ENCODE data around the gene KRT2. TPM values are rescaled to one million over a fixed set of nuclear protein-coding genes. Genes with fewer than 3 reads are reported as not detected.

The KRT2 gene
- total RNA-seq, 1 experiment from 2014 or later = not detected

- DNase-seq (ENCODE audit: low read depth) = no peak
Observed at GRCh38 chr12:52666471-52666870, 14.5 kb upstream of the KRT2 start.

- DNase-seq (ENCODE audit: low read depth) = no peak
Observed at GRCh38 chr12:52663420-52663819, 11.4 kb upstream of the KRT2 start.

- DNase-seq (ENCODE audit: low read depth) = no peak
Observed at GRCh38 chr12:52662918-52663229, 10.9 kb upstream of the KRT2 start.

GRCh38 chr12:52662093-52662917 is 10.3 kb upstream of the KRT2 start:
- DNase-seq (ENCODE audit: low read depth) = no peak

- DNase-seq (ENCODE audit: low read depth) = no peak
Observed at GRCh38 chr12:52661668-52662067, 9.7 kb upstream of the KRT2 start.

DNA sequence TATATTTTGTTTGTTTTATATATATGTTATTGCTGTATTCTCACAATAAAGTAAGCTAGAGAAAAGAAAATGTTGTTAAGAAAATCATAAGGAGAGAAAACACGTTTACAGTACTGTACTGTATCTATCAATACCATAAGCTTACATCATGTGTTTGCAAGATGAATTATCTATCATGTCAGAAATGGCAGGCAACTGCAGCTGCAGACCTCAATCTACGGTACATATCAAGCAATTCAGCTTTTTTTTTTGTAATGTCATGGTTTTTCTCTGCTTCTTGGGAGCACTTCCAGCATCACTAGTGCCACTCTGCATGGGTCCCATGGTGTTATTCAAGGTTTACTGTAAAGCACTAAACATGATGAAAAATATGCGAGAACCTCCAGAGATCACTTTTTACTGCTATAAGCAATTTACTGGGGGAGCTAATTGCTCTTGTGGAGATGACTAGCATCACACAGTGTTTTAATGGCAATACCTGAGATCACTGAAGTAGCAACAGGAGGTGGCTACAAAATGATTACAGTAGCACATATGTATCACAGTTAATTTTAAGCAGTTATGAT is 9.0 kb upstream of the KRT2 start:
- DNase-seq (ENCODE audit: low read depth) = no peak

GRCh38 chr12:52659951-52660350 is 7.9 kb upstream of the KRT2 start:
- no peak for DNase-seq (ENCODE audit: low read depth)

DNA sequence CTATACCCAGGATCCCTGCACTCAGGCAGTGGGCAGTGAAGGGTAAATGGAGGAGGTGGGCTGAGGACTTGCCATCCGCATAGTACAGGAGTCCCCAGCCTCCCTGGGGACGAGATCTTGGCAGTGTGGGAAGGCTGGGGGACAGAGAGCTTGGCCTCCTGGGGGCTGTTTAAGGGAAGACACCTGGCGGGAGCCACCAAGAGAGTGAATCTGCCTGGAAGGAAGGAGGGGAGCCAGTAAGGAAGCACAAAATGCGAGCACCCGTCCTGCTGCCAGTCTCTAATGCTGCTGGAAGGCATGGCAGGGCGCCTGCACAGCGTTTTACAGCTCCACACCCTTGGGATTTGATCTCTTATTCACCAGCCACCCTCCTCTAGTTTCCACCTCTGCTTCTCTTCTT is 7.4 kb upstream of the KRT2 start:
- DNase-seq (ENCODE audit: low read depth) = no peak

GRCh38 chr12:52658196-52658595 is 6.2 kb upstream of the KRT2 start:
- no peak for DNase-seq (ENCODE audit: low read depth)

DNA sequence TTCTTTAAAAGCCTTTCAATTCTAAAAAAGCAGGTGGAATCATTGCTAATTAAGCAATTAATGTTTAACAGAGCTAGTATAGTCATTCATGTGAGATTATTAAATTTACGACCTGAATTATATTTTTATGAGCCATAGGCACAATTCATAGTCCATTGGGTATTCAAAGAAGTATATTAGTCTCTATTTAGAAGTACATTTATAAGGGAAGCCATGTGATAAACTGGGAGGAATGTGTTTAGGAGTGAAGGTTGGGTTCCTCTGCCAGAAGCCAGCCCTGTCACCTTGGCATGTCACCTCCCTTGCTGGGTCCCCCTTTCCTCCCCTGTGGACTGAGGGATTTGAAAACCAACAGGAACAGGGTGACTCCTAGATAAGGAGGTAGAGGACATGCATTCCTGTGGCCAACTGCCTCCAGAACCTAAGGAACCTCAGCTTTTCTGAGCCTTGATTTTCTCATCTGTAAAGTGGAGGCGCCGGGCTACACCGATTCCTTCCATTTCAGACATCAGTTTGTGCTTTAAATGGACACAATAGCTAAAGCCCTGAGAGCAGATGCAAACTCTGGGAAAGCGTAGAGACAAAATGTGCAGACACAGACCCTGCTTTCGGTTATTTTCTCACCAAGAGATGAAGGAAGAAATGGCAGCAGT is 5.4 kb upstream of the KRT2 start:
- DNase-seq (ENCODE audit: low read depth) = no peak

GRCh38 chr12:52656616-52657015 is 4.6 kb upstream of the KRT2 start:
- DNase-seq (ENCODE audit: low read depth) = no peak

DNA sequence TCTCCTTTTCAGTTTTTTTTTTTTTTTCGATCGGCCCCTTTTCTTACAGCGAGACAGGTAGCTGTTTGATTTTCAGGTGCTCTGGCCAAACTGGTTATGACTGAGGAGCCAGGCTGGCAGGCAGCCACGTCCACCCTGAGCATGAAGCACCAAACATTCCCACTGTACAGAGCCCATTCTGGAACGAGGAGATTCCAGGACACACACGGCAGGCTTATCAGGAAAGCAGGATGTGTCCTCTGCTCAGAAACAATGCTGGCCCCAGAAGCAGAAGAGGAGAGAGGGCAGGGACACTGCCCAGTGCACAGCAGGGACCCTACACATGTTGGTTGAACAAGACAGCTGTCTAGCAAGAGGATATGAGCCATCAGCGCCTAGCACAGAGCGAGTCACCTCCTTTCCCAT is 3.7 kb upstream of the KRT2 start:
- no peak for DNase-seq (ENCODE audit: low read depth)

DNA sequence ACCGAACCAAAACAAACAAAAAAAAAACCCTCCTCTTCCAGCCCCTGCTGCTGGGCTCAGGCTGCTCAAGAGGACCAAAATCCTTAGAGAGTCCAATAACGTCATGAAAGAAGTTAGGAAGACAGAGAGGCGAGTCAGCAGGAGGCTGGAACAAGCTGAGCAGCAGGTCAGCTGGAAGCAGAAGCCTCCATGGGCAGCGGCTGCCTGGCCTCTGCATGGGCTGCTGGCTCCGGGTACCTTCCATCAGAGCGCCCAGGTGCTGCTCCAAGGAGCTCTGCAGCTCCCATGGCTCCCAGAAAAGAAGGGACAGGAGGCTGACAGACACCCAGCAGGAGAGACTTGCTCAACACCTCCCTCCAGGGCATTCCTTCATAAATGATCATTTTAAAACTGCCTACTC is 3.2 kb upstream of the KRT2 start:
- no peak for DNase-seq (ENCODE audit: low read depth)

- no peak for DNase-seq (ENCODE audit: low read depth)
Observed at GRCh38 chr12:52650520-52651081, 1.4 kb downstream of the KRT2 start.

DNA sequence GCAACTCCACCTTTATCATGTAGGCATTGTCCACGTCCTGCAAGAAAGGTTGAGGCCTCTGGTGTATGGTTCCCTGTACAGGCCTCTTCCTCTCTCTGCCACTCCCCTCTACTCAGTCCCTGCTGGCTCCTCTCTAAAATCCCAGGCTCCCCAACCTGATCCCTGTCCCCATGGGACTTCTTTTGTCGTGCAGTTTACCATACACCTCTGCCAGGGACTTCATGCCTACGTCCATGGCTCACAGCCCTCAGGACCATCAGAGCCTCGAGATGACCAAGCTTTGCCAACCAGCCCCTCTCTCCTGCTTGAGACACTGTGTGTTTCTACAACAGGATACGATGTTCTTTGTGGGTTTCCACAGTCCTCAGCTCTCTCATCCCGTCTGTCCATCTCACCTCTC is 2.9 kb downstream of the KRT2 start:
- DNase-seq (ENCODE audit: low read depth) = no peak

GRCh38 chr12:52648012-52648550 is 3.9 kb downstream of the KRT2 start:
- DNase-seq (ENCODE audit: low read depth) = no peak

DNA sequence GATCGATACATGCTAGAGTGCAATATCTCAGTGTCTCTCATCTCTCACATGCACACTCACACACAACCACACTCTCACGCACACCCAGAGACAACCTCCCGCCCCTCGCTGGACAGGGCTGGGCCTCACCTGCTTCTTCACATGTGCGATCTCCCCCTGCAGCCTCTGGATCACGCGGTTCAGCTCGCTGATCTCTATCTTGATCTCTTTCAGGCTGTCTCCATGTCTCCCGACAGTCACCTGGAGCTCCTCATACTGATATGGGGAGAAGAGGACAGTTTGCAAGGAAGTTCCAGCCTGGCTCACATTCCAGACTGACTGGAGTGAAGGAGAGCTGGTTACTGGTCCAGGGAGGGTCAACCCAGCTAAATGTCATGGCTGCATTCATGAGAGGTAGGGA is 4.4 kb downstream of the KRT2 start:
- no peak for DNase-seq (ENCODE audit: low read depth)

DNA sequence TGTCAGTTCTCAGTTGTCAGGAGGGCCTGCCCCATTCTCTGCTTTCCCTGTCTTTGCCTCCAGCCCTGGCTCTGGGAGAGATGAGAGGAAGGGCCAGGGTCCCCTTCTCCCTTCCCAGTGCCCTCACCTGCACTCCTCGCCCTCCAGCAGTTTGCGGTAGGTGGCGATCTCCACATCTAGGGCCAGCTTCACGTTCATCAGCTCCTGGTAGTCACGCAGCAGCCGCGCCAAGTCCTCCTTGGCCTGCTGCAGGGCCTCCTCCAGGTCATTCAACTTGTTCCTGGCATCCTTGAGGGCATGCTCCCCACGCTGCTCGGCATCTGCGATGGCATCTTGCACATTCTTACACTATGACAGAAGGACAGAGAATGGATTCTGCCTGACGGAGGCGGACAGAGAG is 5.4 kb downstream of the KRT2 start:
- DNase-seq (ENCODE audit: low read depth) = no peak

DNA sequence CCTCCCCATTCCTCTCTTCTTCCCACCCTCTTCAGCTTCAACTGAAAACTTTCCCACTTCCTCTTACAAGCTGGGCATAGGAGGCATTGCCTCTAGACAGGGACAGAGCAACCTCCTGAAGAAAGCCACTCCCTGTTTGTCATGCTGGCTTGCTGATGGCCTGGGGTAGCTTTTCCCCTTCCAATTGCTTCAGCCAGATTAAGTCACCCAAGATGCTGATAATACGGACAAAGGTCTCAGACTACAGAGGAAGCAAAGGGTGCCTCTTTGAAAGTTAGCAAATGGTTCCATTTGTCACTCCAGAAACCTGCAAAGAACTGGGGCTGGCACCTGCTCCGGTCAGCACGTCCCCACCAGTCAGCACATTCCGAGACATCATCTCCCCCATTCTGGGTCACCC is 6.0 kb downstream of the KRT2 start:
- DNase-seq (ENCODE audit: low read depth) = no peak

DNA sequence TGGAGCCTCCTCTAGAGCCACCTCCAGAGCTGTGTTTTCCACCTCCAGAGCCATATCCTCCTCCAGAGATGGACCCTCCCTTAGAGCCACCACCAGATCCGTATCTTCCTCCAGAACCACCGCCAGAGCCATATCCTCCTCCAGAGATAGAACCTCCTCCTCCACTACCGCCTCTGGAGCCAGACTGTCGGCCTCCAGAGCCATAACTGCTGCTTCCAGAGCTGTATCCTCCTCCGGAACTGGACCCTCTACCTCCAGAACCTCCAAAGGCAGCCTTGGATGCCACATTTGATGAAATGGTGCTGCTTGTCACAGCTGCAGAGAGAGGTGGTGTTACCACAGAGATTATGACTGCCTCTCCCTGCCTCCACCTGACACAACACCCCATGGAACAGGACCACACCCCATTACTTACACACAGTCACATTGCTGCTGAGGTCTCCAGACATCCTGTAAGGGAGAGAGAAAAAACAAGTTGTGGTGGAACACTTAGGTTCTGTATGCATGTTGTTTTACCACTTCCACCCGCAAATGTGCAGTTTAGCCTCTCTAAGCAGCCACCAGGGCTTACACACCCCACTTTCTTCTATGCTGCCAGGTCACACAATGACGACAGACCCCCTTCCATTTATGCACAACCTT is 6.8 kb downstream of the KRT2 start:
- DNase-seq (ENCODE audit: low read depth) = no peak

DNA sequence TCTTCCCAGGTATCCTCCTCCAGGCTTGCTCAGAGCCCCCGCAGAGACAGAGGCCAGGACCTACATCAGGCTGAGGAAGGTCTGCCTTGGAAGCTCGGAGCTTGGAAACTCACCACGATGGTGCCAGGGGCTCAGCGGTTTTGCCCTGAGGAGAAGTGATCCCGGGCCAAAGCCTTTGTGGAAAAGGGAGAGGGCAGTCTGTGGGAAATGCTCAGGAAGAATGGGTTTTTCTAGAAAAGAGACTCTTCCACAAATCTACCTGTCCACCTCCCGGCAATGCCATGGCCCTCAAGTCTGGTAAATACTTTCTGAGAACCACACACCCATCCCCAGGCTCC is 8.0 kb downstream of the KRT2 start:
- DNase-seq (ENCODE audit: low read depth) = no peak
